Measurements from ENCODE around the gene PHLDB1. TPM values are rescaled to one million over a fixed set of nuclear protein-coding genes. Genes with fewer than 3 reads are reported as not detected.
"Not testable (repeated sequence)": the region's sequence is repeated elsewhere in the genome, so short reads cannot be mapped to it uniquely, and the experiment has no call there.

The PHLDB1 gene
- total RNA-seq, 1 experiment from 2014 or later, result 0.19 TPM

DNA sequence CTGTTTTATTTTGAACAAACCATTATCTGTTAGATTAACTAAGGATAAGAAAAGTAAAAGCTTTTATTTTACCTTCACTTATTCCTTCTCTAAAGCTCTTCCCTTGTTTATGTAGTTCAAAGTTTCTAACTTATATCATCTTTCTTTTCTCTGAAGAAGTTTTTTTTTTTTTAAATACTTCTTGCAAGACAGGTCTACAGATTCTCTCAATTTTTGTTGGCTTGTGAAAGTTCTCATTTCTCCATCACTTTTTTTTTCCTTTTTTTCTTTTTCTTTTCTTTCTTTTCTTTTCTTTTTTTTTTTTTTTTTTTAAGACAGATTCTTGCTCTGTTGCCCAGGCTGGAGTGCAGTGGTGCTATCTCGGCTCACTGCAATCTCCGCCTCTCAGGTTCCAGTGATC is 76.8 kb downstream of the PHLDB1 start:
- H3K9me3 ChIP-seq (ENCODE audit: low read length), result no peaks in the 10 kb centered on the region
- H4K20me1 ChIP-seq (ENCODE audit: insufficient read depth, low read depth, low read length), result no peaks in the 10 kb centered on the region
- no peak overlapping the region for H3K27ac ChIP-seq (ENCODE audit: low read length)
- H3K4me3 ChIP-seq (ENCODE audit: low read length), result no peak overlapping the region
- H2AFZ ChIP-seq (ENCODE audit: low read length), result no peak overlapping the region
- no peaks in the 10 kb centered on the region for H3K27me3 ChIP-seq (ENCODE audit: low read length)
- no peaks in the 10 kb centered on the region for H3K79me2 ChIP-seq (ENCODE audit: low read length)
- no peak for DNase-seq
- no peaks in the 10 kb centered on the region for H3K4me1 ChIP-seq (ENCODE audit: low read length)
- H3K9ac ChIP-seq (ENCODE audit: low read length), result no peak overlapping the region
- H3K36me3 ChIP-seq (ENCODE audit: insufficient read depth, low read length), result no peaks in the 10 kb centered on the region
- H3K4me2 ChIP-seq (ENCODE audit: low read depth, low read length, poor library complexity, severe bottlenecking), result no peak overlapping the region
- no peaks in the 10 kb centered on the region for H3K9me2 ChIP-seq (replicated peaks; ENCODE audit: insufficient read depth, low read length)

DNA sequence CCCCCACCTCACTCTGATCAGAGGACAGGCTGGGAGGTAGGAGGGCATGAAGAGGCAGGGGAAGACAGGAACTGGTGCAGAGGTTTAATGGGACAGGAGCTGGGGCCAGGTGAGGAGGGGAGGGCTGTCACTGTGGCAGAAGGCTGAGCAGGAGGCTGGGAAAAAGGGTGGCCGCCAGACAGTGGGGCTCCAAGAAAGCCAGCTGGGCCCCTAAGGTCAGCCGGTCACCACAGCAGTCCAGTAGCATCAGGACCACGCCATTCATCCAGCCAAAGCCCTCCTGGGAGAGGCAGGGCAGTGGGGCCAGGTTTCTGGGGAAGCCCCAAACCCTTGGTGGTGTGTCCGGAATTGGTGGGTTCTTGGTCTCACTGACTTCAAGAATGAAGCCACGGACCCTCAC is 80.5 kb downstream of the PHLDB1 start:
- H3K79me2 ChIP-seq (ENCODE audit: low read length), result no peaks in the 10 kb centered on the region
- H2AFZ ChIP-seq (ENCODE audit: low read length), result no peak overlapping the region
- no peaks in the 10 kb centered on the region for H4K20me1 ChIP-seq (ENCODE audit: insufficient read depth, low read depth, low read length)
- H3K27me3 ChIP-seq (ENCODE audit: low read length), result no peaks in the 10 kb centered on the region
- no peaks in the 10 kb centered on the region for H3K9me2 ChIP-seq (replicated peaks; ENCODE audit: insufficient read depth, low read length)
- no peak overlapping the region for H3K4me3 ChIP-seq (ENCODE audit: low read length)
- no peaks in the 10 kb centered on the region for H3K36me3 ChIP-seq (ENCODE audit: insufficient read depth, low read length)
- peaks cover 5% of the 10 kb centered on the region for H3K4me1 ChIP-seq (ENCODE audit: low read length)
- DNase-seq, result no peak
- no peak overlapping the region for H3K4me2 ChIP-seq (ENCODE audit: low read depth, low read length, poor library complexity, severe bottlenecking)
- no peaks in the 10 kb centered on the region for H3K9me3 ChIP-seq (ENCODE audit: low read length)
- H3K27ac ChIP-seq (ENCODE audit: low read length), result no peak overlapping the region
- H3K9ac ChIP-seq (ENCODE audit: low read length), result no peak overlapping the region

DNA sequence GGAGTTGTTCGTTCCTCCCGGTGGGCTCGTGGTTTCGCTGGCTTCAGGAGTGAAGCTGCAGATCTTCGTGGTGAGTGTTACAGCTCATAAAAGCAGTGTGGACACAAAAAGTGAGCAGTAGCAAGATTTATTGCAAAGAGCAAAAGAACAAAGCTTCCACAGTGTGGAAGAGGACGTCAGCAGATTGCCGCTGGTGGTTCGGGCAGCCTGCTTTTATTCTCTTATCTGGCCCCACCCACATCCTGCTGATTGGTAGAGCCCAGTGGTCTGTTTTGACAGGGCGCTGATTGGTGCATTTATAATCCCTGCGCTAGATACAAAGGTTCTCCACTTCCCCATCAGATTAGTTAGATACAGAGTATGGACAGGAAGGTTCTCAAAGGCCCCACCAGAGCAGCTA is 80.9 kb downstream of the PHLDB1 start:
- not testable (repeated sequence) for H3K4me1 ChIP-seq (ENCODE audit: low read length); DNase-seq; H3K9ac ChIP-seq (ENCODE audit: low read length); H3K27me3 ChIP-seq (ENCODE audit: low read length); H2AFZ ChIP-seq (ENCODE audit: low read length); H4K20me1 ChIP-seq (ENCODE audit: insufficient read depth, low read depth, low read length); H3K27ac ChIP-seq (ENCODE audit: low read length); H3K79me2 ChIP-seq (ENCODE audit: low read length); H3K9me3 ChIP-seq (ENCODE audit: low read length); H3K9me2 ChIP-seq (replicated peaks; ENCODE audit: insufficient read depth, low read length); H3K36me3 ChIP-seq (ENCODE audit: insufficient read depth, low read length); H3K4me2 ChIP-seq (ENCODE audit: low read depth, low read length, poor library complexity, severe bottlenecking); H3K4me3 ChIP-seq (ENCODE audit: low read length)

DNA sequence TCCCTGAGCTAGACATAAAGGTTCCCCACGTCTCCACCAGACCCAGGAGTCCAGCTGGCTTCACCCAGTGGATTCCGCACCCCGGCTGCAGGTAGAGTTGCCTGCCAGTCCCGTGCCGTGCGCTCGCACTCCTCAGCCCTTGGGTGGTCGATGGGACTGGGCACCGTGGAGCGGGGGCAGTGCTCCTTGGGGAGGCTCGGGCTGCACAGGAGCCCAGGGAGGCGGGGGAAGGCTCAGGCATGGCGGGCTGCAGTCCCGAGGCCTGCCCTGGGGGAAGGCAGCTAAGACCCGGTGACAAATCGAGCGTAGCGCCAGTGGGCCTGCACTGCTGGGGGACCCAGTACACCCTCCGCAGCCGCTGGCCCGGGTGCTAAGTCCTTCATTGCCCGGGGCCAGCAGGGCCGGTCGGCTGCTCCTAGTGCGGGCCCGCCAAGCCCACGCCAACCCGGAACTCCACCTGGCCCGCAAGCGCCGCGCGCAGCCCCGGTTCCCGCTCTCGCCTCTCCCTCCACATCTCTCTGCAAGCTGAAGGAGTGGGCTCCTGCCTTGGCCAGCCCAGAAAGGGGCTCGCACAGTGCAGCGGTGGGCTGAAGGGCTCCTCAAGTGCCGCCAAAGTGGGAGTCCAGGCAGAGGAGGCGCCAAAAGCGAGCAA is 81.6 kb downstream of the PHLDB1 start:
- H3K27ac ChIP-seq (ENCODE audit: low read length), result no peak overlapping the region
- no peaks in the 10 kb centered on the region for H3K9me3 ChIP-seq (ENCODE audit: low read length)
- no peaks in the 10 kb centered on the region for H3K9me2 ChIP-seq (replicated peaks; ENCODE audit: insufficient read depth, low read length)
- no peak overlapping the region for H2AFZ ChIP-seq (ENCODE audit: low read length)
- no peaks in the 10 kb centered on the region for H4K20me1 ChIP-seq (ENCODE audit: insufficient read depth, low read depth, low read length)
- no peak for DNase-seq
- H3K4me2 ChIP-seq (ENCODE audit: low read depth, low read length, poor library complexity, severe bottlenecking), result no peak overlapping the region
- no peaks in the 10 kb centered on the region for H3K36me3 ChIP-seq (ENCODE audit: insufficient read depth, low read length)
- H3K27me3 ChIP-seq (ENCODE audit: low read length), result no peaks in the 10 kb centered on the region
- no peak overlapping the region for H3K9ac ChIP-seq (ENCODE audit: low read length)
- no peaks in the 10 kb centered on the region for H3K79me2 ChIP-seq (ENCODE audit: low read length)
- no peak overlapping the region for H3K4me3 ChIP-seq (ENCODE audit: low read length)
- H3K4me1 ChIP-seq (ENCODE audit: low read length), result peaks cover 6% of the 10 kb centered on the region

DNA sequence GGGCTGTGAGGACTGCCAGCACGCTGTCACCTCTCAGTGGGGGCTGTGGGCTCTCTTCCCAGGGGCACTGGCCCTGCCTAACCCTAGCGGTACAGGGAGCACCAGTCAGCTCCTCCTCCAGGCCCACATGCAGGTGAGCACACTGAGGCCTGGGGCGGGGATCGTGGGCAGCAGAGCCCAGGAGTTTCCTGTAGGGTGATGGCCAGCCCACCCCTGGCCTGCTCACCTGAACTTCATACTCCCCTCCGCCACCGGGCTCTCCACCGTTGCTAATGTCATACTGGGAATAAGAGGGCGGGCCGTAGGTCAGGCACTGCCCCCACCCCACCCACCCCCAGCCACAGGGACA is 82.1 kb downstream of the PHLDB1 start:
- Histone ChIP-seq H3K79me2 (ENCODE audit: low read length) (no peaks in the 10 kb centered on the region), H3K27ac (ENCODE audit: low read length) (no peak overlapping the region), H3K36me3 (ENCODE audit: insufficient read depth, low read length) (no peaks in the 10 kb centered on the region), H4K20me1 (ENCODE audit: insufficient read depth, low read depth, low read length) (no peaks in the 10 kb centered on the region), H3K4me3 (ENCODE audit: low read length) (no peak overlapping the region), H3K4me2 (ENCODE audit: low read depth, low read length, poor library complexity, severe bottlenecking) (no peak overlapping the region), H3K9me3 (ENCODE audit: low read length) (no peaks in the 10 kb centered on the region), H3K4me1 (ENCODE audit: low read length) (peaks cover 6% of the 10 kb centered on the region), H3K9ac (ENCODE audit: low read length) (no peak overlapping the region), H3K27me3 (ENCODE audit: low read length) (no peaks in the 10 kb centered on the region), H2AFZ (ENCODE audit: low read length) (no peak overlapping the region), H3K9me2 (replicated peaks; ENCODE audit: insufficient read depth, low read length) (no peaks in the 10 kb centered on the region)
- no peak for DNase-seq

DNA sequence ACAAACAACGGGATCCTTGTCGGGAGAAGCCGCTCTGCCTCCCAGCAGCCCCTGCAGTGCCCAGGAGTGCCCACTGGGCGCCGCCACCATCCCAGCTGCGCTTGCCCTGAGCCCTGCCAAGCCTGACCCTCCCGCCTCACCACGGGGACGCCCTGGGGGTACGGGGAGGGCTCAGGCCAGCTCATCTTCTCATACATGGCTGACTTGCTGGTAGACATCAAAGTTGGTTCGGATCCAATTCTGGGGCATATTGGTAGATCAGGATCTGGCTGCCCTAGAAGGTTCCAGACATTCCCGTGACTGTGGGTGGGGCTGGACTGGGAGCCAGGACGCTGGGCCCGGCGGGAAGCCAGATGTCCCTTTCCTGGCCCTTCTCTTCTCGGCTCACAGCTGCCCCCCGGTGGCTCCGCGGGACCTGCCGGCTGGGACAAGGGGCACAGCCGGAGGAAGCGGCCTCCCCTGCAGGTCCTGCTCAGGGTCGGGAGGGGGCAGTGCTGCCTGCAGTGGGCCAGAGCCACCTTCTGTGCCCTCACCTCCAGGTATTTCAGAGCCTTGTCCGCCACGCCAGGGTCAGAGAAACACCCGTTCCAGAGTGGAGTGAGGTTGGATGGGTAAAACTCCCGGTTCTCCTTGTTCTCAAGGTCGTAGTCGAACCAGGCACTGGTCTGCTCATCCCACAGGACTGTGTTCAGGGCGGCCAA is 82.6 kb downstream of the PHLDB1 start:
- H4K20me1 ChIP-seq (ENCODE audit: insufficient read depth, low read depth, low read length), result no peaks in the 10 kb centered on the region
- H3K4me3 ChIP-seq (ENCODE audit: low read length), result peak overlapping the region; percentile 36; the same call in 1 of the 2 replicates
- H3K27me3 ChIP-seq (ENCODE audit: low read length), result no peaks in the 10 kb centered on the region
- no peaks in the 10 kb centered on the region for H3K9me3 ChIP-seq (ENCODE audit: low read length)
- H3K27ac ChIP-seq (ENCODE audit: low read length), result no peak overlapping the region
- peak; percentile 89 for DNase-seq
- H3K4me2 ChIP-seq (ENCODE audit: low read depth, low read length, poor library complexity, severe bottlenecking), result peak overlapping the region; percentile 42
- no peak overlapping the region for H2AFZ ChIP-seq (ENCODE audit: low read length)
- no peaks in the 10 kb centered on the region for H3K9me2 ChIP-seq (replicated peaks; ENCODE audit: insufficient read depth, low read length)
- H3K36me3 ChIP-seq (ENCODE audit: insufficient read depth, low read length), result no peaks in the 10 kb centered on the region
- peaks cover 6% of the 10 kb centered on the region for H3K4me1 ChIP-seq (ENCODE audit: low read length)
- peak overlapping the region; percentile 37; the same call in 1 of the 2 replicates for H3K9ac ChIP-seq (ENCODE audit: low read length)
- no peaks in the 10 kb centered on the region for H3K79me2 ChIP-seq (ENCODE audit: low read length)

DNA sequence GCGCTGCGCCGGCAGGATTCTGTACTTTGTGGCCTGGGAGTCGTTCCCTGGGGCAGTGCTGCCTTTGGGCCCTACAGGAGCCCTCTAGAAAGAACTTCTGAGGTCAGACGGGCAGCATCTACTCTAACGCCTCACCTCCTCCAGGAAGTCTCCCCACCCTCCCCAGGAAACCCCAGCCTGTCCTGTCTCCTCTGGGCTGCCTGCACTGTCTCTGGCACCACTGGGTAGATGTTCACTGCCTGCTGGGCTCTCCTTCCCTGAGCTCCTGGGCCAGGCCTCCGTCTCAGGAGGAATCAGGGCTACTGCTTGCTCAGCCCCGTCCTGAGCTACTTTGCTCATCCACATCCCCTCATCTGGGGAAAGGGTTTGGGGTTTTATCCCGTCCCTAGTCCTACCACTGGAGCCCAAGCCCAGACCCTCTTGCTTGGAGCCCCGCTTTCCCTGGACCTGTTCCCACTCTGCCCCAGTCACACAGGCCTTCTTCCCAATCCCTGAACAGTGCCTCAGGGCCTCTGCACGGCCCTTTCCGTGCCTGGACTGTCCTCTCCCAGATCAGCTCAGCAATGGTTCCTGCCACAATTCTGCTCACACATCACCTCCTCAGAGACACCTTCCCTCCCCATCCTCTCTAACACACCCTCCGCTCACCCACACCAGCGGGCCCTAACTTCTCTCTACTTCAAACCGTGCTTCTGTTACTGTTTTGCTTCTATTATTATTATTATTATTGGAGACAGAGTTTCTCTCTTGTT is 83.3 kb downstream of the PHLDB1 start:
- Histone ChIP-seq H4K20me1 (ENCODE audit: insufficient read depth, low read depth, low read length) (no peaks in the 10 kb centered on the region), H3K27me3 (ENCODE audit: low read length) (no peaks in the 10 kb centered on the region), H3K27ac (ENCODE audit: low read length) (no peak overlapping the region), H3K9ac (ENCODE audit: low read length) (no peak overlapping the region), H3K9me2 (replicated peaks; ENCODE audit: insufficient read depth, low read length) (no peaks in the 10 kb centered on the region), H3K9me3 (ENCODE audit: low read length) (no peaks in the 10 kb centered on the region), H3K79me2 (ENCODE audit: low read length) (no peaks in the 10 kb centered on the region), H3K4me3 (ENCODE audit: low read length) (no peak overlapping the region), H2AFZ (ENCODE audit: low read length) (no peak overlapping the region), H3K36me3 (ENCODE audit: insufficient read depth, low read length) (no peaks in the 10 kb centered on the region), H3K4me2 (ENCODE audit: low read depth, low read length, poor library complexity, severe bottlenecking) (no peak overlapping the region), H3K4me1 (ENCODE audit: low read length) (peaks cover 6% of the 10 kb centered on the region)
- no peak for DNase-seq
